H1 (cell line): ENCODE results near the gene PNPLA3. TPM values are rescaled to one million over a fixed set of nuclear protein-coding genes. Genes with fewer than 3 reads are reported as not detected.

Experiments
- CTCF ChIA-PET: fragments of 300-600 bp; sonication (Branson Sonifier 250); formaldehyde crosslinking; loops from one replicate; lab custom pipeline; 2021; ENCODE audit not compliant: partially characterized antibody; lab: Charles Lee
- POLR2A ChIA-PET: fragments of 300-600 bp; sonication (Branson Sonifier 250); formaldehyde crosslinking; loops from one replicate; lab custom pipeline; 2021; ENCODE audit warnings: inconsistent platforms; ENCODE audit not compliant: partially characterized antibody; lab: Charles Lee
- DNase-seq, 2 experiments: peaks; one replicate each; pipeline versions ENCODE4 v3.0.0 to v3.0.0-alpha.2; 2010 to 2022; ENCODE audit warnings: low spot score in 2 of 2, low read depth in 1 of 2, mixed read lengths in 1 of 2
- FAIRE-seq: peaks from 2 replicates; lab custom pipeline; 2011; peaks lifted over from hg19 to GRCh38; lab: Jason Lieb, UNC
- H2AFZ ChIP-seq: 2 replicates; pipeline ENCODE4 v1.8.1; 2012; ENCODE audit warnings: low read length, inconsistent platforms
- H2AK5ac ChIP-seq: 2 replicates; pipeline ENCODE4 v1.6.1; 2013; ENCODE audit warnings: low read depth, low read length
- H2BK120ac ChIP-seq: replicated peaks from 2 replicates; pipeline ENCODE3; 2013; ENCODE audit warnings: low read depth, low read length, inconsistent platforms
- H2BK12ac ChIP-seq: 2 replicates; pipeline ENCODE4 v1.6.1; 2013; ENCODE audit warnings: low read depth, low read length
- H2BK15ac ChIP-seq: 2 replicates; pipeline ENCODE4 v1.6.1; 2013; ENCODE audit warnings: low read length
- H2BK20ac ChIP-seq: 2 replicates; pipeline ENCODE4 v1.6.1; 2013; ENCODE audit warnings: low read length
- H2BK5ac ChIP-seq: 2 replicates; pipeline ENCODE4 v1.6.1; 2013; ENCODE audit warnings: low read depth, low read length
- H3K14ac ChIP-seq: 2 replicates; pipeline ENCODE4 v1.6.1; 2013; ENCODE audit warnings: inconsistent platforms; ENCODE audit not compliant: insufficient read length
- H3K18ac ChIP-seq: 2 replicates; pipeline ENCODE4 v1.6.1; 2013; ENCODE audit warnings: low read length; ENCODE audit errors: extremely low read depth
- H3K23ac ChIP-seq: 2 replicates; pipeline ENCODE4 v1.6.1; 2013; ENCODE audit warnings: inconsistent platforms; ENCODE audit not compliant: insufficient read length
- H3K23me2 ChIP-seq: 2 replicates; pipeline ENCODE4 v1.6.1; 2013; ENCODE audit warnings: low read depth, low read length
- H3K27ac ChIP-seq: 2 replicates; pipeline ENCODE4 v1.6.1; 2011; ENCODE audit warnings: low read depth, low read length, inconsistent platforms
- H3K27me3 ChIP-seq, 4 experiments: replicated peaks in 1 of 4; 1 replicate in 1 of 4; 2 replicates in 3 of 4; pipeline versions ENCODE4 v1.6.1 to v1.8.1; 2011 to 2013; ENCODE audit warnings: low read length in 3 of 4, mild to moderate bottlenecking in 3 of 4, inconsistent platforms in 2 of 4, mixed read lengths in 2 of 4, moderate library complexity in 1 of 4; ENCODE audit not compliant: control insufficient read depth in 3 of 4, insufficient read depth in 3 of 4; ENCODE audit errors: extremely low read depth in 1 of 4
- H3K36me3 ChIP-seq, 4 experiments: 2 replicates each; pipeline versions ENCODE4 v1.6.1 to v1.8.1; 2011 to 2013; ENCODE audit warnings: mild to moderate bottlenecking in 4 of 4, low read length in 3 of 4, moderate library complexity in 2 of 4, control low read depth in 1 of 4, inconsistent platforms in 1 of 4; ENCODE audit not compliant: insufficient read depth in 4 of 4, control insufficient read depth in 2 of 4
- H3K4ac ChIP-seq: replicated peaks from 2 replicates; pipeline ENCODE3; 2013; ENCODE audit warnings: low read length, low read depth, mixed read lengths, inconsistent platforms; ENCODE audit not compliant: insufficient read length
- H3K4me1 ChIP-seq, 4 experiments: replicated peaks in 1 of 4; 1 replicate in 1 of 4; 2 replicates in 3 of 4; pipeline versions ENCODE4 v1.6.1 to v1.8.1; 2011 to 2013; ENCODE audit warnings: low read length in 3 of 4, inconsistent platforms in 2 of 4, mixed read lengths in 1 of 4; ENCODE audit not compliant: insufficient read depth in 4 of 4, control insufficient read depth in 3 of 4
- H3K4me2 ChIP-seq, 2 experiments: 2 replicates each; pipeline versions ENCODE4 v1.6.1 to v1.8.1; 2011 to 2013; ENCODE audit warnings: low read depth in 2 of 2, low read length in 2 of 2, control low read depth in 1 of 2, inconsistent platforms in 1 of 2, mild to moderate bottlenecking in 1 of 2; ENCODE audit not compliant: insufficient read depth in 1 of 2
- H3K4me3 ChIP-seq, 4 experiments: fragments of 200-600, 300-600 bp in 1 of 4; sonication (generic), shearing (Covaris generic), sonication (Bioruptor Twin) in 1 of 4; 2 replicates each; pipeline versions ENCODE4 v1.5.1 to v1.8.1; 2011 to 2016; ENCODE audit warnings: low read length in 4 of 4, low read depth in 3 of 4, control low read depth in 2 of 4, inconsistent platforms in 2 of 4, mild to moderate bottlenecking in 2 of 4, mixed read lengths in 1 of 4, moderate library complexity in 1 of 4; ENCODE audit not compliant: insufficient read depth in 2 of 4; ENCODE audit errors: extremely low read depth in 1 of 4
- H3K56ac ChIP-seq: replicated peaks from 2 replicates; pipeline ENCODE3; 2013; ENCODE audit warnings: low read depth, mild to moderate bottlenecking, mixed read lengths, low read length, inconsistent platforms; ENCODE audit not compliant: insufficient read length
- H3K79me1 ChIP-seq: 2 replicates; pipeline ENCODE4 v1.6.1; 2013; ENCODE audit warnings: low read depth, low read length, control low read depth
- H3K79me2 ChIP-seq, 2 experiments: 2 replicates each; pipeline versions ENCODE4 v1.6.1 to v1.8.1; 2012 to 2013; ENCODE audit warnings: low read length in 2 of 2, mild to moderate bottlenecking in 2 of 2, inconsistent platforms in 1 of 2; ENCODE audit not compliant: insufficient read depth in 2 of 2, control insufficient read depth in 1 of 2
- H3K9ac ChIP-seq, 4 experiments: replicated peaks in 1 of 4; 1 replicate in 1 of 4; 2 replicates in 3 of 4; pipeline versions ENCODE4 v1.6.1 to v1.8.1; 2011 to 2013; ENCODE audit warnings: low read depth in 3 of 4, low read length in 3 of 4, control low read depth in 2 of 4, mild to moderate bottlenecking in 2 of 4, moderate library complexity in 2 of 4, inconsistent platforms in 1 of 4; ENCODE audit errors: extremely low read depth in 1 of 4
- H3K9me3 ChIP-seq, 2 experiments: 2 replicates each; pipeline versions ENCODE4 v1.6.1 to v1.8.1; 2012 to 2013; ENCODE audit warnings: mild to moderate bottlenecking in 2 of 2, moderate library complexity in 2 of 2, control low read depth in 1 of 2, inconsistent platforms in 1 of 2, low read depth in 1 of 2, low read length in 1 of 2, mixed read lengths in 1 of 2; ENCODE audit not compliant: insufficient read depth in 2 of 2
- H4K20me1 ChIP-seq, 2 experiments: replicated peaks in 1 of 2; 2 replicates each; pipeline versions ENCODE3 to v1.8.1; 2011 to 2013; ENCODE audit warnings: inconsistent platforms in 2 of 2, low read length in 2 of 2, mild to moderate bottlenecking in 1 of 2; ENCODE audit not compliant: insufficient read depth in 2 of 2, control insufficient read depth in 1 of 2
- H4K5ac ChIP-seq: 2 replicates; pipeline ENCODE4 v1.6.1; 2013; ENCODE audit warnings: low read length, low read depth, mixed read lengths, inconsistent platforms; ENCODE audit not compliant: insufficient read length
- H4K8ac ChIP-seq: 2 replicates; pipeline ENCODE4 v1.8.0; 2013; ENCODE audit warnings: mild to moderate bottlenecking, moderate library complexity, low read length, inconsistent platforms; ENCODE audit not compliant: insufficient read depth; ENCODE audit errors: extremely low read depth
- H4K91ac ChIP-seq: replicated peaks from 2 replicates; pipeline ENCODE3; 2013; ENCODE audit warnings: low read length, mixed read lengths, inconsistent platforms; ENCODE audit not compliant: insufficient read length
- CEBPB ChIP-seq: IDR thresholded peaks from 2 replicates; pipeline ENCODE4 v1.6.1; 2012; ENCODE audit warnings: low read depth, low read length
- TAF7 ChIP-seq: optimal IDR thresholded peaks from 2 replicates; pipeline ENCODE3; 2011; ENCODE audit warnings: low read depth, mild to moderate bottlenecking, inconsistent platforms, low read length, moderate library complexity, borderline replicate concordance
- WGBS, 2 experiments: shearing (Covaris generic) in 1 of 2; methylation state at CpG; one replicate each; pipeline versions ENCODE4 v1.1.6 to v1.1.7; 2013 to 2015; ENCODE audit warnings: low lambda C conversion rate in 2 of 2, mixed read lengths in 2 of 2, inconsistent platforms in 1 of 2, low coverage in 1 of 2, missing lambda C conversion rate in 1 of 2; ENCODE audit not compliant: insufficient replicate concordance in 2 of 2, insufficient coverage in 1 of 2, insufficient read length in 1 of 2; ENCODE audit errors: extremely low coverage in 1 of 2, missing lambda C conversion rate in 1 of 2; 5-methylcytosine and 5-hydroxymethylcytosine counted together
- polyA plus RNA-seq, 7 experiments: library from polyadenylated mRNA; depleted of rRNA in 3 of 7; stranded (reverse) in 5 of 7; unstranded in 2 of 7; fragments of >200 nt in 5 of 7; fragments of 200-250 nt in 2 of 7; gene quantifications; 1 replicate in 5 of 7; 2 replicates in 1 of 7; 4 replicates in 1 of 7; pipeline versions ENCODE4 v1.2.1 to v1.2.3, GENCODE V29; 2011 to 2013; ENCODE audit warnings: missing spikeins in 2 of 7, mixed read lengths in 2 of 7
- total RNA-seq: library from RNA; stranded (reverse); fragmentation: NEBNext Ultra II Directional; extraction: Animal tissue kit (Norgen Biotek cat#: 25700); gene quantifications from 2 replicates; pipeline ENCODE4 v1.2.1, GENCODE V29; 2021

PNPLA3 gene
- total and polyA plus RNA-seq, 2 of the 8 experiments (the other 6 are each of a cell fraction or from before 2014, with no cell fraction given), result 17.5 to 23.4 TPM

DNA sequence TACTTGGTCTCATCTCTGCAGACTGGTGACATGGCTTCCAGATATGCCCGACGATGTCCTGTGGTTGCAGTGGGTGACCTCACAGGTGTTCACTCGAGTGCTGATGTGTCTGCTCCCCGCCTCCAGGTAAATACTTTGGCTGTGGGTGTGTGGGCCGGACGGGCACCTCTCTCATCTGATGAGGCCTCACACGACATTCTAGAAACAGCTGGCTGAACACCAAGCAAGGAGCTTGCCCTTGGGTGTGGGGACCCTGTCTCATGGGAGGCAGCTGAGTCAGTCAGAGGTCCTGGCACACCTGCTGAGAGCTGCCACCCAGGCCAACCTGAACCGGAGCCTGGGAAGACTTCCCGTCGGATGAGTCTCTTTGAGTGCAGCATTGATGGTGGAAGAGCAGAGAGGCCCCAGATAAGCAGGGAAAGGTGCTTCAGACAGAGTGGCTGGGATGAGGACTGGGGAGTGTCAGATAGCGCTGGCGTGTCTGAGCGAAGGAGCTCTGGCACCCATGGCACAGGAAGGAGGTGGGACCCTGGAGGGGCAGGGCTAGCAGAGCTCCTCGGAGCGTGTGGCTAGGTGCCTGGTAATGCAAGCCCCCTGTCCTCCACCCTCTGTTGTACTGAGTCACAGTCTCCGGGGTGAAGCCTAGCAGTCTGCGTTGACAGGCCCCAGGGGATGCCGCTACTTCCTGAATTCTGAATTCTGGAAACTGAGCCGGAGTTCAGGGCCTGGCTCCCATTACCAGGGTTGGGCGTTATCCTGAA lies 21.2 kb downstream of the PNPLA3 start:
- ChIA-PET CTCF (interaction anchor here (0.6 to 3.4 kb wide), 16 partner anchors 9 to 437 kb away, joined by 3 to 32 read pairs (median 6); partner anchors contain the start of genes PNPLA3 and SAMM50), POLR2A (interaction anchor here (1.3 to 1.4 kb wide), 4 partner anchors 8 to 22 kb away, joined by 4 to 5 read pairs (median 4); partner anchors contain the start of gene PNPLA3)
- no peak overlapping the region for H3K4me3 ChIP-seq
- peaks cover 4 to 14% of the 10 kb centered on the region in 2 experiments for H4K20me1 ChIP-seq
- no peak overlapping the region for H3K27ac ChIP-seq
- no peak overlapping the region for H2AK5ac ChIP-seq
- H3K36me3 ChIP-seq, result peaks cover 17 to 40% (median 26%) of the 10 kb centered on the region in 4 experiments; a peak in 7 of 8 replicates
- H4K8ac ChIP-seq, result no peak overlapping the region; the same call in 1 of the 2 replicates
- H2BK15ac ChIP-seq, result no peak overlapping the region
- H3K9ac ChIP-seq, result no peak overlapping the region
- no peak overlapping the region for H3K4ac ChIP-seq
- H3K23ac ChIP-seq, result no peak overlapping the region
- H2BK120ac ChIP-seq, result no peak overlapping the region
- FAIRE-seq (no peak), DNase-seq (no peak)
- H3K4me1 ChIP-seq, result no peaks in the 10 kb centered on the region
- no peak overlapping the region for H2AFZ ChIP-seq
- H3K79me1 ChIP-seq, result no peaks in the 10 kb centered on the region
- no peak overlapping the region for H3K56ac ChIP-seq
- no peaks in the 10 kb centered on the region for H3K23me2 ChIP-seq
- no peaks in the 10 kb centered on the region for H3K79me2 ChIP-seq
- no peak overlapping the region for H4K91ac ChIP-seq
- no peak overlapping the region for H4K5ac ChIP-seq
- no peak overlapping the region for H2BK5ac ChIP-seq
- H2BK12ac ChIP-seq, result no peak overlapping the region
- 87% methylated on average over 20 of the region's 20 CpGs; no CpG with 5 or more reads in 1 of the 2 experiments for WGBS, 2 experiments
- H3K27me3 ChIP-seq, result no peaks in the 10 kb centered on the region
- no peak overlapping the region for H3K4me2 ChIP-seq
- no peak overlapping the region for H2BK20ac ChIP-seq
- H3K18ac ChIP-seq, result no peak overlapping the region
- H3K9me3 ChIP-seq, result no peaks in the 10 kb centered on the region
- H3K14ac ChIP-seq, result no peak overlapping the region
- TF ChIP-seq CEBPB (no peak), TAF7 (no peak)
